WTC11 (cell line): ENCODE results near the gene TMEM190. TPM values are rescaled to one million over a fixed set of nuclear protein-coding genes. Genes with fewer than 3 reads are reported as not detected.

Source experiments
- AFF4 ChIP-seq: sonication (generic); formaldehyde crosslinking; IDR thresholded peaks from 2 replicates; pipeline ENCODE4 v1.8.1; 2023; ENCODE audit warnings: mild to moderate bottlenecking, missing genetic modification reagents, borderline replicate concordance
- ATF2 ChIP-seq: sonication (generic); formaldehyde crosslinking; IDR thresholded peaks from 2 replicates; pipeline ENCODE4 v1.8.1; 2022; ENCODE audit warnings: low read depth, missing genetic modification reagents, borderline replicate concordance
- CDX4 ChIP-seq: fragments of 250-450 bp; sonication (Bioruptor Pico); IDR thresholded peaks from 2 replicates; pipeline ENCODE4 v1.9.0; 2021; ENCODE audit warnings: moderate library complexity, mild to moderate bottlenecking, inconsistent platforms, borderline replicate concordance
- CREB1 ChIP-seq: sonication (generic); formaldehyde crosslinking; IDR thresholded peaks from 2 replicates; pipeline ENCODE4 v1.8.0; 2023; ENCODE audit warnings: mild to moderate bottlenecking, missing genetic modification reagents
- E2F4 ChIP-seq: sonication (generic); formaldehyde crosslinking; IDR thresholded peaks from 2 replicates; pipeline ENCODE4 v1.8.1; 2022; ENCODE audit warnings: low read depth, mild to moderate bottlenecking, moderate library complexity, missing genetic modification reagents, borderline replicate concordance
- ERG ChIP-seq: fragments of 250-450 bp; sonication (Bioruptor Pico); IDR thresholded peaks from 2 replicates; pipeline ENCODE4 v1.8.0; 2021; ENCODE audit warnings: mild to moderate bottlenecking
- ESRRA ChIP-seq: sonication (generic); formaldehyde crosslinking; IDR thresholded peaks from 2 replicates; pipeline ENCODE4 v1.8.1; 2022; ENCODE audit warnings: mild to moderate bottlenecking, missing genetic modification reagents, borderline replicate concordance
- HMGA2 ChIP-seq: fragments of 250-450 bp; sonication (Bioruptor Pico); IDR thresholded peaks from 2 replicates; pipeline ENCODE4 v1.4.0; 2021; ENCODE audit warnings: mild to moderate bottlenecking, moderate library complexity
- IRF2 ChIP-seq: sonication (generic); formaldehyde crosslinking; IDR thresholded peaks from 2 replicates; pipeline ENCODE4 v1.8.0; 2022; ENCODE audit warnings: low read depth, missing genetic modification reagents, borderline replicate concordance
- KAT7 ChIP-seq: sonication (generic); formaldehyde crosslinking; IDR thresholded peaks from 2 replicates; pipeline ENCODE4 v1.8.1; 2023; ENCODE audit warnings: missing genetic modification reagents, mild to moderate bottlenecking, borderline replicate concordance
- MAX ChIP-seq: sonication (generic); formaldehyde crosslinking; IDR thresholded peaks from 2 replicates; pipeline ENCODE4 v1.8.0; 2022; ENCODE audit warnings: mild to moderate bottlenecking, missing genetic modification reagents
- MXD4 ChIP-seq: fragments of 250-450 bp; sonication (Bioruptor Pico); IDR thresholded peaks from 2 replicates; pipeline ENCODE4 v1.8.0; 2021; ENCODE audit warnings: mild to moderate bottlenecking, moderate library complexity, borderline replicate concordance
- NFATC4 ChIP-seq: fragments of 250-450 bp; sonication (Bioruptor Pico); IDR thresholded peaks from 2 replicates; pipeline ENCODE4 v1.9.0; 2021; ENCODE audit warnings: mild to moderate bottlenecking
- NFYB ChIP-seq: sonication (generic); formaldehyde crosslinking; conservative IDR thresholded peaks from 2 replicates; pipeline ENCODE4 v1.8.0; 2022; ENCODE audit warnings: low read depth, missing genetic modification reagents
- NR1H2 ChIP-seq: sonication (generic); formaldehyde crosslinking; IDR thresholded peaks from 2 replicates; pipeline ENCODE4 v1.9.0; 2021; ENCODE audit warnings: mild to moderate bottlenecking, moderate library complexity, missing genetic modification reagents
- NR3C1 ChIP-seq: sonication (generic); formaldehyde crosslinking; conservative IDR thresholded peaks from 2 replicates; pipeline ENCODE4 v1.8.1; 2023; ENCODE audit warnings: low read depth, mild to moderate bottlenecking, missing genetic modification reagents
- SMAD3 ChIP-seq: sonication (generic); formaldehyde crosslinking; IDR thresholded peaks from 2 replicates; pipeline ENCODE4 v1.8.0; 2022; ENCODE audit warnings: missing genetic modification reagents, mild to moderate bottlenecking, borderline replicate concordance
- SMAD4 ChIP-seq: sonication (generic); formaldehyde crosslinking; IDR thresholded peaks from 2 replicates; pipeline ENCODE4 v1.8.0; 2022; ENCODE audit warnings: mild to moderate bottlenecking, missing genetic modification reagents
- SOX15 ChIP-seq: fragments of 250-450 bp; sonication (Bioruptor Pico); IDR thresholded peaks from 2 replicates; pipeline ENCODE4 v1.9.0; 2021; ENCODE audit warnings: mild to moderate bottlenecking
- TEAD4 ChIP-seq: sonication (generic); formaldehyde crosslinking; IDR thresholded peaks from 2 replicates; pipeline ENCODE4 v1.8.0; 2022; ENCODE audit warnings: mild to moderate bottlenecking, missing genetic modification reagents
- TP53 ChIP-seq: sonication (generic); formaldehyde crosslinking; IDR thresholded peaks from 2 replicates; pipeline ENCODE4 v1.8.1; 2023; ENCODE audit warnings: mild to moderate bottlenecking, missing genetic modification reagents
- ZNF121 ChIP-seq: sonication (generic); formaldehyde crosslinking; IDR thresholded peaks from 2 replicates; pipeline ENCODE4 v1.8.0; 2023; ENCODE audit warnings: missing genetic modification reagents
- ZNF138 ChIP-seq: sonication (generic); formaldehyde crosslinking; conservative IDR thresholded peaks from 2 replicates; pipeline ENCODE4 v1.8.1; 2022; ENCODE audit warnings: mild to moderate bottlenecking, moderate library complexity, missing genetic modification reagents
- ZNF219 ChIP-seq: sonication (generic); formaldehyde crosslinking; IDR thresholded peaks from 2 replicates; pipeline ENCODE4 v1.8.0; 2023; ENCODE audit warnings: missing genetic modification reagents, mild to moderate bottlenecking, borderline replicate concordance
- ZNF232 ChIP-seq: sonication (generic); formaldehyde crosslinking; IDR thresholded peaks from 2 replicates; pipeline ENCODE4 v1.8.0; 2022; ENCODE audit warnings: mild to moderate bottlenecking, missing genetic modification reagents
- ZNF425 ChIP-seq: fragments of 250-450 bp; sonication (Bioruptor Pico); conservative IDR thresholded peaks from 2 replicates; pipeline ENCODE4 v1.9.0; 2021; ENCODE audit warnings: mild to moderate bottlenecking
- total RNA-seq: library from RNA; stranded (reverse); gene quantifications from 3 replicates; pipeline ENCODE4 v1.2.3, GENCODE V29; 2021

Gene TMEM190
- total RNA-seq, 1 experiment from 2014 or later = 0.33 TPM

- no peak for TF ChIP-seq AFF4 (CRISPR knock-in tag)
- peak; percentile 100 for TF ChIP-seq MAX (CRISPR knock-in tag)
- TF ChIP-seq NR1H2 (CRISPR knock-in tag) = no peak
- no peak for TF ChIP-seq MXD4
- TF ChIP-seq SMAD3 (CRISPR knock-in tag) = no peak
- TF ChIP-seq NFYB (CRISPR knock-in tag) = peak; percentile 82
- 0 out of 2 replicates have a peak, but pooled peaks have one; percentile 76 for TF ChIP-seq NFATC4
- TF ChIP-seq ESRRA (CRISPR knock-in tag) = no peak
- peak; percentile 41; the same call in 1 of the 2 replicates for TF ChIP-seq ATF2 (CRISPR knock-in tag)
- TF ChIP-seq ZNF232 (CRISPR knock-in tag) = no peak; the same call in 1 of the 2 replicates
- TF ChIP-seq ZNF138 (CRISPR knock-in tag) = no peak
- TF ChIP-seq NR3C1 (CRISPR knock-in tag) = 0 out of 2 replicates have a peak, but pooled peaks have one; percentile 1
- peak; percentile 71; the same call in 1 of the 2 replicates for TF ChIP-seq E2F4
- peak; percentile 95 for TF ChIP-seq TP53 (CRISPR knock-in tag)
- no peak for TF ChIP-seq ZNF425 (CRISPR knock-in tag)
- TF ChIP-seq ZNF121 = no peak
- no peak for TF ChIP-seq HMGA2 (CRISPR knock-in tag)
- no peak for TF ChIP-seq IRF2 (CRISPR knock-in tag)
- TF ChIP-seq SMAD4 (CRISPR knock-in tag) = no peak
- TF ChIP-seq KAT7 (CRISPR knock-in tag) = no peak; the same call in 1 of the 2 replicates
- TF ChIP-seq CREB1 (CRISPR knock-in tag) = peak; percentile 68; the same call in 1 of the 2 replicates
- TF ChIP-seq TEAD4 = no peak
- no peak for TF ChIP-seq SOX15 (CRISPR knock-in tag)
- no peak for TF ChIP-seq ZNF219
- no peak for TF ChIP-seq CDX4 (CRISPR knock-in tag)
- no peak for TF ChIP-seq ERG
Measured at GRCh38 chr19:55407800-55408532, 31.3 kb downstream of the TMEM190 start (continued).
